Parathyroid adenoma (tissue), 2 donors: ENCODE data around the gene SNX14.

Source experiments
- H2AFZ ChIP-seq: fragments of 300-600 bp; sonication (generic); one replicate; pipeline ENCODE4 v1.7.0; 2017; ENCODE audit warnings: antibody characterized with exemption, mild to moderate bottlenecking
- H3K27ac ChIP-seq: fragments of 300-600 bp; sonication (generic); one replicate; pipeline ENCODE4 v1.7.0; 2017
- H3K27me3 ChIP-seq: fragments of 300-600 bp; sonication (generic); one replicate; pipeline ENCODE4 v1.7.0; 2017; ENCODE audit warnings: low read length; ENCODE audit not compliant: control insufficient read depth, insufficient read depth
- H3K36me3 ChIP-seq: fragments of 300-600 bp; sonication (generic); one replicate; pipeline ENCODE4 v1.7.0; 2017; ENCODE audit warnings: low read length; ENCODE audit not compliant: control insufficient read depth, insufficient read depth
- H3K4me1 ChIP-seq: fragments of 300-600 bp; sonication (generic); one replicate; pipeline ENCODE4 v1.7.0; 2017; ENCODE audit warnings: control low read depth
- H3K4me2 ChIP-seq: fragments of 300-600 bp; sonication (generic); one replicate; pipeline ENCODE4 v1.7.0; 2017; ENCODE audit warnings: low read length
- H3K4me3 ChIP-seq: fragments of 300-600 bp; sonication (generic); one replicate; pipeline ENCODE4 v1.7.0; 2017; ENCODE audit warnings: low read depth, low read length
- H3K79me2 ChIP-seq: fragments of 300-600 bp; sonication (generic); one replicate; pipeline ENCODE4 v1.7.0; 2017; ENCODE audit warnings: control low read depth
- H3K9ac ChIP-seq: fragments of 300-600 bp; sonication (generic); one replicate; pipeline ENCODE4 v1.7.0; 2017; ENCODE audit warnings: mild to moderate bottlenecking
- H3K9me3 ChIP-seq: fragments of 300-600 bp; sonication (generic); one replicate; pipeline ENCODE4 v1.7.0; 2017; ENCODE audit warnings: low read length; ENCODE audit not compliant: control insufficient read depth
- TF ChIP-seq, protein P1 (sequence below): fragments of 300-600 bp; sonication (generic); IDR thresholded peaks from one replicate; pipeline ENCODE4 v1.7.0; 2017; ENCODE audit warnings: antibody characterized with exemption, mild to moderate bottlenecking
- donor health status: primary hyperparathyroidism.

The SNX14 gene

GRCh38 chr6:85473748-85474147 lies 119.9 kb downstream of the SNX14 start:
- H3K9ac ChIP-seq, result no peak overlapping the region
- no peak overlapping the region for H3K27ac ChIP-seq
- H3K4me1 ChIP-seq, result no peaks in the 10 kb centered on the region

DNA sequence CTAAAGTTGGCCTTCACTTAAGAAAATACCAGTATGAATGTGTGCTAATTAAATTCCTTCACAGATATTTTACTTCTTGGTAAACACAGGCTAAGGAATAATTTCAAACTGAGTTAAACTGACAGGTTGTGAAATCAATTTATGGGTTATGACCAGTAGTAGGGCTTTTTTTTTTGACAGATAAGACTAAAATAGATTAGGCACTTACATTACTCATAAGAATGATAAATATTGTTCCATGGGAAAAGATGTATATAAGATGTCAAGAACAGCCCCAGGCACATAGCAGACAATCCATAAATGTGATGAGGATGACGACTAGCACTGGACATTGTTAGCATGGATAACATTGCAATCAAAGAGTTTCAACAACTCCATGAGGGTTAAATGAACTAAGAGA lies 120.9 kb downstream of the SNX14 start:
- Histone ChIP-seq H3K4me1 (no peaks in the 10 kb centered on the region), H3K27me3 (no peaks in the 10 kb centered on the region), H2AFZ (no peak overlapping the region), H3K4me2 (no peak overlapping the region), H3K27ac (no peak overlapping the region), H3K9me3 (no peaks in the 10 kb centered on the region), H3K4me3 (no peak overlapping the region), H3K79me2 (no peaks in the 10 kb centered on the region), H3K9ac (no peak overlapping the region), H3K36me3 (no peaks in the 10 kb centered on the region)
- TF ChIP-seq, protein P1, sequence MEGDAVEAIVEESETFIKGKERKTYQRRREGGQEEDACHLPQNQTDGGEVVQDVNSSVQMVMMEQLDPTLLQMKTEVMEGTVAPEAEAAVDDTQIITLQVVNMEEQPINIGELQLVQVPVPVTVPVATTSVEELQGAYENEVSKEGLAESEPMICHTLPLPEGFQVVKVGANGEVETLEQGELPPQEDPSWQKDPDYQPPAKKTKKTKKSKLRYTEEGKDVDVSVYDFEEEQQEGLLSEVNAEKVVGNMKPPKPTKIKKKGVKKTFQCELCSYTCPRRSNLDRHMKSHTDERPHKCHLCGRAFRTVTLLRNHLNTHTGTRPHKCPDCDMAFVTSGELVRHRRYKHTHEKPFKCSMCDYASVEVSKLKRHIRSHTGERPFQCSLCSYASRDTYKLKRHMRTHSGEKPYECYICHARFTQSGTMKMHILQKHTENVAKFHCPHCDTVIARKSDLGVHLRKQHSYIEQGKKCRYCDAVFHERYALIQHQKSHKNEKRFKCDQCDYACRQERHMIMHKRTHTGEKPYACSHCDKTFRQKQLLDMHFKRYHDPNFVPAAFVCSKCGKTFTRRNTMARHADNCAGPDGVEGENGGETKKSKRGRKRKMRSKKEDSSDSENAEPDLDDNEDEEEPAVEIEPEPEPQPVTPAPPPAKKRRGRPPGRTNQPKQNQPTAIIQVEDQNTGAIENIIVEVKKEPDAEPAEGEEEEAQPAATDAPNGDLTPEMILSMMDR, result no peak

More at GRCh38 chr6:85473748-85474147, 119.9 kb downstream of the SNX14 start:
- H2AFZ ChIP-seq, result no peak overlapping the region
- no peaks in the 10 kb centered on the region for H3K27me3 ChIP-seq
- TF ChIP-seq, protein P1, result no peak
- H3K79me2 ChIP-seq, result no peaks in the 10 kb centered on the region
- H3K4me2 ChIP-seq, result no peak overlapping the region
- no peak overlapping the region for H3K4me3 ChIP-seq
- no peaks in the 10 kb centered on the region for H3K36me3 ChIP-seq
- H3K9me3 ChIP-seq, result no peaks in the 10 kb centered on the region

DNA sequence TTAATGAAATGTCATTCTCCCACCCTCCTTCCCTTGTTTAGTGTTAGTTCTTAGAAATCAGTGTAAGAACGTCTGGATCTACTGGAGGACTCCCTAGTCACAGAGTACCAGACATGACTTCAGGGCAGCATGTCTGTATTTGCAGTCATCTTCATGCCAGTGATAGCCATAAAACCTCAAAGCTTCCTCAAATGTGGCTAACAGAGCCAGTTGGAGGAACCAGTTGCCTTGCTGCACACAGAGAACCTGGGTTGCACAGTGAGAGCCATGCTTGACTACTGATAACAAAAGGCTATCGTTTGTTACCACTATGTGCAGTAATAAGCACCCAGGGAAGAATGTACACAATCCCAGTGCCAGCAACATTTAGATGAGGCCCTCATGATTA lies 123.6 kb downstream of the SNX14 start:
- Histone ChIP-seq H3K27ac (no peak overlapping the region), H3K4me3 (no peak overlapping the region), H3K79me2 (no peaks in the 10 kb centered on the region), H2AFZ (no peak overlapping the region), H3K9ac (no peak overlapping the region), H3K4me1 (no peaks in the 10 kb centered on the region), H3K9me3 (no peaks in the 10 kb centered on the region), H3K27me3 (no peaks in the 10 kb centered on the region), H3K36me3 (no peaks in the 10 kb centered on the region), H3K4me2 (no peak overlapping the region)
- TF ChIP-seq, protein P1, result no peak

DNA sequence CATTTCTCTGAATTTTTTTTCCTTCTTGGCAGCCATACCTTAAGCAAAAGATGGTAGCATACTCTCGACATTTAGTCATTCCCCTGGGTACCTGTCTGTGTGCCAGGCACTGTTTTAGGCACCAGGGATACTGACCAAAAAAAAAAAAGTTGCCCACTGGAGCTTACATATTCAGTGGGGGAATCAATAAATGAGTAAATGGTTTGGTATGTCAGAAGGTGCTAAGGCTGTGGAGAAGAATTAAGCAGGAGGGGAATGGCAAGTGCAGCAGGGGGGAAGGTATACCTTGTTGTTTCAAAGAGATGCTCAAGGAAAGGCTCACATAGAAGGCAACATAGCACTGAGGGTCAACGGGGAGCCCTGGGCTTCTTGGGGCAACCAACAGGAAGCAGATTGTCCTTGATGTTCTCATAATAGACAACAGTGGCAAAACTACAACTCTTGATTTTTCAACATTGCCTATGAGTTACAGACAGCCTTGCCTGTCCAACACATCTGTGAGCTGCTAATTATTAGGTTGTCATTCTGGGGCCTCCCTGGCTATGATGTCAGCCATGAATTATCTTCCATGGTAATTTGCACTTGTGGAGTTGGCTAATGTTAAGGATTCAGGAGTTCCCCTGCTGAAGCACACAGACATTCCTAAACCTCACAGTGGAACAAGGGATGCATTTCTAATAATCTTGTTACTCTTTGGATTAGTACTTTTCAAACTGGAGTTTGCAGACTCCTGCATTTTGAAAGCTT lies 124.2 kb downstream of the SNX14 start:
- no peak overlapping the region for H3K4me3 ChIP-seq
- no peaks in the 10 kb centered on the region for H3K9me3 ChIP-seq
- H3K79me2 ChIP-seq, result no peaks in the 10 kb centered on the region
- no peak overlapping the region for H3K9ac ChIP-seq
- TF ChIP-seq, protein P1, result no peak
- H3K4me2 ChIP-seq, result no peak overlapping the region
- H3K4me1 ChIP-seq, result no peaks in the 10 kb centered on the region
- no peak overlapping the region for H2AFZ ChIP-seq
- no peak overlapping the region for H3K27ac ChIP-seq
- no peaks in the 10 kb centered on the region for H3K27me3 ChIP-seq
- no peaks in the 10 kb centered on the region for H3K36me3 ChIP-seq

GRCh38 chr6:85468326-85468725 lies 125.3 kb downstream of the SNX14 start:
- H3K79me2 ChIP-seq, result no peaks in the 10 kb centered on the region
- no peak overlapping the region for H3K27ac ChIP-seq

More at GRCh38 chr6:85468326-85468725, 125.3 kb downstream of the SNX14 start:
- Histone ChIP-seq H3K27me3 (no peaks in the 10 kb centered on the region), H3K36me3 (no peaks in the 10 kb centered on the region), H3K4me3 (no peak overlapping the region), H2AFZ (no peak overlapping the region), H3K4me1 (no peaks in the 10 kb centered on the region), H3K4me2 (no peak overlapping the region), H3K9ac (no peak overlapping the region), H3K9me3 (no peaks in the 10 kb centered on the region)
- TF ChIP-seq, protein P1, result no peak
